GM13976 (cell line): Measurements from ENCODE around the gene ALOX12B.

Experiments
- DNase-seq: peaks from one replicate; pipeline ENCODE4 v3.0.0; 2012; ENCODE audit warnings: low spot score
- CTCF ChIP-seq: IDR thresholded peaks from 2 replicates; pipeline ENCODE4 v1.5.1; 2012; ENCODE audit warnings: borderline replicate concordance, mild to moderate bottlenecking; ENCODE audit not compliant: insufficient read depth; ENCODE audit errors: extremely low read depth, missing control alignments, control extremely low read depth
- in situ Hi-C: fragments of 300-500 bp; cut with MboI; formaldehyde crosslinking; loops from one replicate; pipeline ENCODE4 v1.12.0; 2022; ENCODE audit warnings: low sequenced_read_pairs, mixed read lengths, inconsistent platforms; ENCODE audit not compliant: unreplicated experiment

ALOX12B gene

GRCh38 chr17:8053600-8053999 is 33.9 kb downstream of the ALOX12B start:
- DNase-seq, result no peak
- no peak for TF ChIP-seq CTCF
- in situ Hi-C loops, result loop anchor here (10.0 kb wide), 1 partner anchor 309 kb away; no protein-coding TSS in a partner anchor

- no peak for DNase-seq
- TF ChIP-seq CTCF, result no peak
- in situ Hi-C loops, result loop anchor here (10.0 kb wide), 1 partner anchor 308 kb away; no protein-coding TSS in a partner anchor
Observed at GRCh38 chr17:8052256-8053252, 35.0 kb downstream of the ALOX12B start.

- no peak for DNase-seq
- no peak for TF ChIP-seq CTCF
- in situ Hi-C loops, result loop anchor here (10.0 kb wide), 1 partner anchor 307 kb away; no protein-coding TSS in a partner anchor
Observed at GRCh38 chr17:8051831-8052230, 35.7 kb downstream of the ALOX12B start.

- in situ Hi-C loops, result no loop called here
- TF ChIP-seq CTCF, result no peak
- DNase-seq, result no peak
Observed at GRCh38 chr17:8048736-8049135, 38.8 kb downstream of the ALOX12B start.

- in situ Hi-C loops, result no loop called here
- DNase-seq, result no peak
- TF ChIP-seq CTCF, result no peak
Observed at GRCh38 chr17:8048236-8048635, 39.3 kb downstream of the ALOX12B start.

- no peak for TF ChIP-seq CTCF
- in situ Hi-C loops, result no loop called here
- no peak for DNase-seq
Observed at GRCh38 chr17:8047769-8048110, 39.8 kb downstream of the ALOX12B start.
